Right lobe of liver (tissue), 6 donors: ENCODE results near the gene LRRIQ1. TPM values are rescaled to one million over a fixed set of nuclear protein-coding genes. Genes with fewer than 3 reads are reported as not detected.

Experiments used
- ATAC-seq, 4 donors: fragments of 200-7000 bp; cut with Tn5 transposase; one replicate each; pipeline ENCODE4 v1.9.1; 2020; ENCODE audit warnings: mild to moderate bottlenecking in 4 of 4, moderate library complexity in 4 of 4
- DNase-seq, 3 donors: peaks; one replicate each; pipeline ENCODE4 v3.0.0-alpha.2; 2020
- H3K27ac ChIP-seq, 3 donors: fragments of 200-600 bp; one replicate each; pipeline ENCODE4 v1.8.0; 2022
- H3K27me3 ChIP-seq, 2 donors: fragments of 200-600 bp; one replicate each; pipeline ENCODE4 v1.8.0; 2022
- H3K36me3 ChIP-seq, 4 donors: fragments of 200-600 bp; sonication (generic) in 1 of 4; one replicate each; pipeline versions ENCODE4 v1.5.1 to v1.8.0; 2017 to 2022; ENCODE audit warnings: control low read depth in 1 of 4
- H3K4me1 ChIP-seq, 4 donors: fragments of 200-600 bp; sonication (generic) in 1 of 4; one replicate each; pipeline versions ENCODE4 v1.5.1 to v1.8.0; 2017 to 2022; ENCODE audit warnings: control low read depth in 1 of 4
- H3K4me3 ChIP-seq, 3 donors: fragments of 200-600 bp; one replicate each; pipeline ENCODE4 v1.8.0; 2022
- H3K9me3 ChIP-seq, 4 donors: fragments of 200-600 bp; sonication (generic) in 1 of 4; one replicate each; pipeline versions ENCODE4 v1.5.1 to v1.8.0; 2017 to 2022; ENCODE audit warnings: control low read depth in 1 of 4
- POLR2A ChIP-seq: fragments of 450-650 bp; IDR thresholded peaks from one replicate; pipeline ENCODE4 v1.6.1; 2017; ENCODE audit warnings: antibody characterized with exemption, mild to moderate bottlenecking
- WGBS: methylation state at CpG from one replicate; pipeline ENCODE4 v1.1.6; 2018; ENCODE audit warnings: low coverage, low lambda C conversion rate; ENCODE audit not compliant: insufficient coverage; ENCODE audit errors: missing lambda C conversion rate; 5-methylcytosine and 5-hydroxymethylcytosine counted together
- intact Hi-C, 2 donors: fragments of 100-400 bp; cut with DNase I; formaldehyde crosslinking; loops; one replicate each; pipeline versions ENCODE4 v1.11.2 to v1.14.1; 2022
- total RNA-seq, 6 experiments: library from RNA; depleted of rRNA in 2 of 6; stranded (reverse); fragments of >200 nt in 2 of 6; fragmentation: NEBNext Ultra II Directional in 3 of 6; extraction: Animal tissue kit (Norgen Biotek cat#: 25700) in 3 of 6; gene quantifications; one replicate each; pipeline versions ENCODE4 v1.1.0 to v1.2.4, GENCODE V29; 2016 to 2023
- TF ChIP-seq, protein P1 (sequence below), 4 donors: fragments of 200-600 bp in 3 of 4; fragments of 450-650 bp in 1 of 4; IDR thresholded peaks; one replicate each; pipeline versions ENCODE4 v1.5.1 to v1.8.0; 2016 to 2022; ENCODE audit warnings: antibody characterized with exemption in 4 of 4, mild to moderate bottlenecking in 2 of 4
- donor health status: DM: no; HTN: yes; CAD: no.
- donor health status: DM: no; HTN: no; CAD: no.
- donor health status: DM: no; HTN: no; CAD: no.
- donor health status: DM: no; HTN: yes; CAD: no.
- donor health status: DM: no; HTN: yes; CAD: no.

The LRRIQ1 gene
- total RNA-seq, 6 experiments from 2014 or later = 0.04 to 0.23 TPM; not detected in 4

DNA sequence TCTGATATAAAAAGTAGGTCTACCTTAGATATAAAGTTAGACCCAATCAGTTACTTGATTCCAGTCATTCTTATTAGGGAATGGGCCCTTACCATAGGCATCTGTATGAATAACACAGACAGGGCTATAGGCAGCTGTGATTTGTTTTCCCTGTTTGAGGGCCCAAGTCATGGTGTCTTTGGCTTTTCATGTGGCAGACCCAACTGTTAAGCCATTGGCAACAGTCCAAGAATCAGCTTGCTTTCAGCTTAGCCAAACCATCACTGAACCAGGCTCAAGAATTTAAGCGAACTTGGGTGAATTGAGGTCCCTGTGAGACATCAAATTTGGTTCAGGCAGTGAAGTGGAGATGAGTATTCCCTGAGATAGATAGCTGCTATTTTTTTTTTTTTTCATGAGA lies 111.2 kb downstream of the LRRIQ1 start:
- no peaks in the 10 kb centered on the region for H3K4me1 ChIP-seq
- intact Hi-C loops = no loop called here
- no peak for ATAC-seq
- DNase-seq = no peak
- H3K27ac ChIP-seq = no peak overlapping the region
- H3K4me3 ChIP-seq = no peak overlapping the region
- WGBS = no CpG with 5 or more reads among the region's 1 CpG
- no peaks in the 10 kb centered on the region for H3K27me3 ChIP-seq
- no peaks in the 10 kb centered on the region for H3K36me3 ChIP-seq
- H3K9me3 ChIP-seq = no peaks in the 10 kb centered on the region
- TF ChIP-seq, protein P1, sequence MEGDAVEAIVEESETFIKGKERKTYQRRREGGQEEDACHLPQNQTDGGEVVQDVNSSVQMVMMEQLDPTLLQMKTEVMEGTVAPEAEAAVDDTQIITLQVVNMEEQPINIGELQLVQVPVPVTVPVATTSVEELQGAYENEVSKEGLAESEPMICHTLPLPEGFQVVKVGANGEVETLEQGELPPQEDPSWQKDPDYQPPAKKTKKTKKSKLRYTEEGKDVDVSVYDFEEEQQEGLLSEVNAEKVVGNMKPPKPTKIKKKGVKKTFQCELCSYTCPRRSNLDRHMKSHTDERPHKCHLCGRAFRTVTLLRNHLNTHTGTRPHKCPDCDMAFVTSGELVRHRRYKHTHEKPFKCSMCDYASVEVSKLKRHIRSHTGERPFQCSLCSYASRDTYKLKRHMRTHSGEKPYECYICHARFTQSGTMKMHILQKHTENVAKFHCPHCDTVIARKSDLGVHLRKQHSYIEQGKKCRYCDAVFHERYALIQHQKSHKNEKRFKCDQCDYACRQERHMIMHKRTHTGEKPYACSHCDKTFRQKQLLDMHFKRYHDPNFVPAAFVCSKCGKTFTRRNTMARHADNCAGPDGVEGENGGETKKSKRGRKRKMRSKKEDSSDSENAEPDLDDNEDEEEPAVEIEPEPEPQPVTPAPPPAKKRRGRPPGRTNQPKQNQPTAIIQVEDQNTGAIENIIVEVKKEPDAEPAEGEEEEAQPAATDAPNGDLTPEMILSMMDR (IDR thresholded peaks at IDR 0.05) = no peak
- TF ChIP-seq POLR2A = no peak

DNA sequence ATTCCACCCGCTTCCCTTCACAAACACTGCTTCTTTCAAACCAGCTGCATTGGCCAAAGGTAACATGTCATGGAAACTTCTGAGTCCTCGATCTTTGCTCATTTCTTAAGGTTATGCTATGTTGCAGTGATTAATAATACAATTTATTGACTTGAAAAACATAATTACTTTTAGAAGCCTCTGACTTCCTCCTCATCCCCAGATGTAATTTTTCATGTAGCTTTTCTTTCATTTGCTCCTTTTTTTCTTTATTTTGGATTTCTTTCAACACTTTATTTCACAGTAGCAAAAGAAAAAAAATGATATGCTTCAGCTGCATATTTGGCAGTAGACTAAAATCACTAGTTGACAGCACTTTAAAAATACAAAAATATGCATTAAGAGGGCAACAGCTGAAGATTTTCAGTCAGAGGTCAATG lies 116.2 kb downstream of the LRRIQ1 start:
- H3K4me3 ChIP-seq = no peak overlapping the region
- no peaks in the 10 kb centered on the region for H3K36me3 ChIP-seq
- H3K4me1 ChIP-seq = no peaks in the 10 kb centered on the region
- H3K27me3 ChIP-seq = no peaks in the 10 kb centered on the region
- DNase-seq (no peak), ATAC-seq (no peak)
- no peaks in the 10 kb centered on the region for H3K9me3 ChIP-seq
- TF ChIP-seq, protein P1 (IDR thresholded peaks at IDR 0.05) = no peak
- TF ChIP-seq POLR2A = no peak
- H3K27ac ChIP-seq = no peak overlapping the region
- WGBS = 29% methylated on average over 2 of the region's 2 CpGs
- intact Hi-C loops = no loop called here

DNA sequence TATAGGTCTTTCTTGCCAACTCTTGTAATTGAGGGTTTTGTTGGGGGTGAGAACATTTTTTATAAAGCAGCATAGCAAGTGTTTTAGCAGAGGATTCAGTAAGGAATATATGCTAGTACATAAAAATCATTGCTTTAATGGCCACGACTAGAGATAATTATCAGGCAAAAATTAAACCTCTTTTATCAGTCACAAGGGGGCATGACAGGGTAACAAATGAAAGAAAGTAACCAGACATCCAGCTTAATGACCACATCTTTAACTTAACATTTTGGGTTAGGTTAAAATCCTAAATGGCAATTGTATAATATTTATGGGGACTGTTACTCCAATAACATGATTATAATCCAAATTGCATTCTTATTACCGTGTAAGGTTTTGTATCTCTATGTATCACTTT lies 119.6 kb downstream of the LRRIQ1 start:
- intact Hi-C loops = no loop called here
- no peaks in the 10 kb centered on the region for H3K27me3 ChIP-seq
- DNase-seq (no peak), ATAC-seq (no peak)
- H3K27ac ChIP-seq = no peak overlapping the region
- H3K4me3 ChIP-seq = no peak overlapping the region
- TF ChIP-seq, protein P1 (IDR thresholded peaks at IDR 0.05) = peak in 1 of 4 donors; percentile 9
- no peak for TF ChIP-seq POLR2A
- no peaks in the 10 kb centered on the region for H3K36me3 ChIP-seq
- 18% methylated on average over 2 of the region's 2 CpGs for WGBS
- no peaks in the 10 kb centered on the region for H3K9me3 ChIP-seq
- H3K4me1 ChIP-seq = no peaks in the 10 kb centered on the region

DNA sequence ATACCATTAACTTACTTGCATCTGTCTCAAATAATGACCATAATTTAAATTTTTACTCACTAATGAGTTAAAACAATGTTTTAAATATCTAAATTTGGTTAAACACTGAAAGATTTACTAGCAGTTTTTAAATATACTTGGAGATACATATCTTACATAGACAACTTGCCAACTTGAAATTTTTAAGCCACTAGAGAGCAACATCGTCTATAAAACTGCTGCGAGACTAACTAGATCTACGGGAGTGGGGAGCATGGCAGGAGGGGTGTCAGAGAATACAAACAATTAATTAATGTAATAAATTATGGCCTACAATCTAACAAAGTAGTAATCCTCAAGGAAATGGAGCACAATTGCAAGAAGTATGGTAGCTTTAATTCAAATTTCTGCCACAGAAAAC lies 120.4 kb downstream of the LRRIQ1 start:
- no peak for ATAC-seq
- no peak for DNase-seq
- Histone ChIP-seq H3K36me3 (no peaks in the 10 kb centered on the region), H3K27me3 (no peaks in the 10 kb centered on the region), H3K4me3 (no peak overlapping the region), H3K9me3 (no peaks in the 10 kb centered on the region), H3K27ac (no peak overlapping the region), H3K4me1 (no peaks in the 10 kb centered on the region)
- WGBS = 40% methylated on average over 3 of the region's 3 CpGs
- TF ChIP-seq, protein P1 (IDR thresholded peaks at IDR 0.05) = no peak
- TF ChIP-seq POLR2A = no peak
- intact Hi-C loops = no loop called here

DNA sequence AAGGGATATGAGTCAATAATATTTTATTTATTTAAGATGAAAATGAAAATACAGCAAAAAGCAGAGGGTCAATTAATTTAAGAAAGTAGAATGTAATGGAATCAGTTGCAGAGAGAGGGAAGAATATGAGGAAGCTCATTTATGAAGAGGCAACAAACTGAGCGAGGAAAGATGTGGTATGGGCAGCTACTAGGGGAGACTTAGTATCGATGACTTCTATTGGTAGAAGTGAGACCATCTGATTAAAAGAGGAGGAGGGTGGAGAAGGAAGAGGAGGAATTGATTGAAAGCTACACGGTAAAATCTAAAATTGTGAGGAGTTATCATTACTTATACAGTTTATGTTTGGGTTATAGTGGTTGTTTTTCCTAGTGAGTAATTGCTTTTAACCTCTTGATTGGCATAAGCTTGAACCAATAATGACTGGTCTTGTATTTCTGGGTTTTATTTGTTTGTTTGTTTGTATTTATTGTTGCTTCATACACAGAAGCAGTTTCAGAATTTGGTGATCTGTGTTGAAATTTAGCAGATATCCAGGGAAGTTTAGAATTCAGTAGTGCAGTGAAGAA lies 121.0 kb downstream of the LRRIQ1 start:
- DNase-seq (no peak), ATAC-seq (no peak)
- no peaks in the 10 kb centered on the region for H3K4me1 ChIP-seq
- H3K36me3 ChIP-seq = no peaks in the 10 kb centered on the region
- H3K4me3 ChIP-seq = no peak overlapping the region
- no peak overlapping the region for H3K27ac ChIP-seq
- intact Hi-C loops = no loop called here
- 67% methylated on average over 3 of the region's 3 CpGs for WGBS
- H3K9me3 ChIP-seq = no peaks in the 10 kb centered on the region
- no peak for TF ChIP-seq POLR2A
- TF ChIP-seq, protein P1 (IDR thresholded peaks at IDR 0.05) = no peak
- H3K27me3 ChIP-seq = no peaks in the 10 kb centered on the region
